ENCODE measurements around the gene FMO3.

FMO3 gene

DNA sequence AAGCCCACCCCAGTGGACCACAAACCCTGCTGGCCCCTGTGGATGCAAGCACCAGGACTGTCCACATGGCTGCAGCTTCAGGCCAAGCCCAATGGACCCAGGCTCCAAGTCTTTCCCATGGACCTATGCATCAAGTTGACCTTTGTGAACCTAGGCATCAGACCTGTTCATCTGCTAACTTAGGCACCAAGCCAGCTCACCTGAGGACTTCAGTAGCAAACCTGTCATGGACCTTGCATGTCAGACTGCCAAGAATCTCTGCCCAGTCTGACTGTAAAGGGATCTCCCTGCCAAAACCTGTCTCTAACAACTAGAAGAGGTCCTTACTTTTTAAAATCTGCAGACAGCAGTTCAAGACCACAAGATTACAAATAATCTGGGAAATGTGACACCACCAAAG lies 37.8 kb downstream of the FMO3 start:
- Mint-ChIP-seq H3K36me3 (ENCODE audit: low read depth) (no peaks in the 10 kb centered on the region), H3K9me3 (peaks cover 11% of the 10 kb centered on the region), H3K27ac (no peak overlapping the region), H3K4me1 (no peaks in the 10 kb centered on the region), H3K27me3 (ENCODE audit: low read depth, poor library complexity) (peaks cover 7% of the 10 kb centered on the region), H3K4me3 (no peak overlapping the region)
- TF ChIP-seq, protein P1, sequence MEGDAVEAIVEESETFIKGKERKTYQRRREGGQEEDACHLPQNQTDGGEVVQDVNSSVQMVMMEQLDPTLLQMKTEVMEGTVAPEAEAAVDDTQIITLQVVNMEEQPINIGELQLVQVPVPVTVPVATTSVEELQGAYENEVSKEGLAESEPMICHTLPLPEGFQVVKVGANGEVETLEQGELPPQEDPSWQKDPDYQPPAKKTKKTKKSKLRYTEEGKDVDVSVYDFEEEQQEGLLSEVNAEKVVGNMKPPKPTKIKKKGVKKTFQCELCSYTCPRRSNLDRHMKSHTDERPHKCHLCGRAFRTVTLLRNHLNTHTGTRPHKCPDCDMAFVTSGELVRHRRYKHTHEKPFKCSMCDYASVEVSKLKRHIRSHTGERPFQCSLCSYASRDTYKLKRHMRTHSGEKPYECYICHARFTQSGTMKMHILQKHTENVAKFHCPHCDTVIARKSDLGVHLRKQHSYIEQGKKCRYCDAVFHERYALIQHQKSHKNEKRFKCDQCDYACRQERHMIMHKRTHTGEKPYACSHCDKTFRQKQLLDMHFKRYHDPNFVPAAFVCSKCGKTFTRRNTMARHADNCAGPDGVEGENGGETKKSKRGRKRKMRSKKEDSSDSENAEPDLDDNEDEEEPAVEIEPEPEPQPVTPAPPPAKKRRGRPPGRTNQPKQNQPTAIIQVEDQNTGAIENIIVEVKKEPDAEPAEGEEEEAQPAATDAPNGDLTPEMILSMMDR (IDR thresholded peaks at IDR 0.05) = no peak
- no peak for DNase-seq

DNA sequence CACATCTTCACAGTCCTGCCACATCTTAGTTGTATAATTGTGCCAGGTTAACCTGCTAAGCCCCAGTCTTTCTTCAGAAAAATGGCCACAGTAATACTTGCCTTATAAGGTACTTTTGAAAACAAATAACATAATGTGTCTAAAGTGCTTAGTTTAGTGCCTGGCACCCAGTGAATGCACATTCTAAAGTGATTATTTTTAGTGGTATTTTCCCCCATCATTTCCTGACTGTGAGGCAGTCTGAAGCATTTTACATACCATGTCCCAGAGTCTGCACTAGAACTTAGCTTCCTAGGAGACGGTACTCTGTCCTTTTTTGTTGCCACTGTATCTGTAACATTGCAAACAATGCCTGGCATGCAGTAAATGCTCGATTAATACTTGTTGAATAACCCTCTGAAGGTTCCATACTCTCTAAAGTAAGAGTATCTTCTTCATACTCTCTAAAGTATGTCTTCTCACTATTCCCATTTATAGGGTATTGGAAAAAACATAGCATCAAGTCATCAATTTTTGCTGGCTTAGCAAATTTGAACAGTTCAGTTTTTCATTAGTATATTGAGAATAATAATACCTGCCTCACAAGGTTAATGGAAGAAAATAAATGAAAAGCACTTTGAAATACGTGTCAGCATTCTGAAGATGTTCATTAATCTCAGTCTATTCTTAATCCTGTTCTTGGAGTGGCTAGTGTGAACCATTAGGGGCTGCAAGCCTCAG lies 43.7 kb downstream of the FMO3 start:
- peaks cover 2% of the 10 kb centered on the region for H3K9me3 Mint-ChIP-seq
- no peaks in the 10 kb centered on the region for H3K36me3 Mint-ChIP-seq (ENCODE audit: low read depth)
- no peak for DNase-seq
- peaks cover 3% of the 10 kb centered on the region for H3K27me3 Mint-ChIP-seq (ENCODE audit: low read depth, poor library complexity)
- H3K4me1 Mint-ChIP-seq = peaks cover 20% of the 10 kb centered on the region
- TF ChIP-seq, protein P1 (IDR thresholded peaks at IDR 0.05) = no peak
- H3K27ac Mint-ChIP-seq = no peak overlapping the region
- H3K4me3 Mint-ChIP-seq = no peak overlapping the region

DNA sequence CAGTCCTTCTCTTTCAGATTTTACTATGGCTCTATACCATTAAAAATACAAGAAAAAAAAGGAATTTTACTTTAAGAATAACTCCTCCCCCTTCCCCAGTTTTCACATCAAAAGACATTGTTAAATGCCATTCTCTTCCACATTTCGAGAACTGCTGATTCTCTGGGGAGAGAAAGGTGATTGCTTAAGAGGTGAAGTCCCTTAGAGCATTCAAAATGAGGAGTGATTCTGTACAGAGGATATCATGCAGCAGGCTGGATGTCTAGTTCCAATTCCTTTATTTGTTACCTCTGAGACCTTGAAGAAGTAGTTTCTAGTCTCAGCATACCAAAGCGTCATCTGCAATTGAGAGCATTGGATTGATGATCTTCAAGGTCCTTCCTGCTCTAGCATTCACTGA lies 46.9 kb downstream of the FMO3 start:
- Mint-ChIP-seq H3K4me3 (no peak overlapping the region), H3K27me3 (ENCODE audit: low read depth, poor library complexity) (no peaks in the 10 kb centered on the region), H3K9me3 (no peaks in the 10 kb centered on the region), H3K4me1 (peaks cover 28% of the 10 kb centered on the region), H3K27ac (peak overlapping the region; percentile 85), H3K36me3 (ENCODE audit: low read depth) (no peaks in the 10 kb centered on the region)
- DNase-seq = no peak
- TF ChIP-seq, protein P1 (IDR thresholded peaks at IDR 0.05) = no peak

DNA sequence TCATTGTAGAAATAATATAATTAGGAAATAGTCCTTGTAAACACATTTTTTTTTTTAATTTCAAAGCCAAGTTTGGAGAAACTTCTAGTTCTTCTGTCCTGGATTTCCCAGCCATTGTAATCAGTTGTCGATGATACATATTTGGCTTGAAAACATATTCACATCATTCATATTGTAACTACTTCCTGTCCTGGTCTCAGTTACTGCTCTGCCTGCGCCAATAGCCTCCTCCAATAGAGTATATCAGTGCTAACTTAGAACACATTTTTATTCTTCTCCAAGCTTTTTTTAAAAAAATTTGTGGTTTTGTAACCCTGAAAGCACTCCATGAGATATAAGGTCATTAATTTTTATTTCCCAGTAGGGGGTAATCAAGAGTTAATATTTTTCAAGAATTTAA lies 48.3 kb downstream of the FMO3 start:
- Mint-ChIP-seq H3K27me3 (ENCODE audit: low read depth, poor library complexity) (no peaks in the 10 kb centered on the region), H3K4me3 (no peak overlapping the region), H3K36me3 (ENCODE audit: low read depth) (no peaks in the 10 kb centered on the region), H3K27ac (no peak overlapping the region), H3K9me3 (no peaks in the 10 kb centered on the region), H3K4me1 (peaks cover 28% of the 10 kb centered on the region)
- DNase-seq = no peak
- TF ChIP-seq, protein P1 (IDR thresholded peaks at IDR 0.05) = no peak

DNA sequence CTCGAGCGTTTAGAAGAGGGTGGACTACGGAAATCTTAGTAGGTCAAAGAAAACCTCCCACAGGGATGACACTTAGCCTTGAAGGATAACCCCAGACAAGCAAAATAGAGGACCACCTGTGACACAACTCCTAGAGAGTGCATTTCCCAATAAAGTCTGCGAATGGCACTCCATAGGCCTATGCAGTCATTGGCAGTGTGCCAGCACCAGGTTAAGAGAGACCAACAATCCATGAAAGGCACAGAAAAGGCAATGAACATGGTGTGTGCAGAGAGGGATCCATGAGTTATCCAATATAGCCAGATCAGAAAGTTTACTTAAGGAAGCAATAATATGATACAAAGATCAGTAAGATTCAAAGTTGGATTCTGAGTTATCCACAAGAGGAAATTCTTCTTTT lies 49.2 kb downstream of the FMO3 start:
- TF ChIP-seq, protein P1 (IDR thresholded peaks at IDR 0.05) = no peak
- Mint-ChIP-seq H3K27me3 (ENCODE audit: low read depth, poor library complexity) (no peaks in the 10 kb centered on the region), H3K4me1 (peaks cover 28% of the 10 kb centered on the region), H3K36me3 (ENCODE audit: low read depth) (no peaks in the 10 kb centered on the region), H3K4me3 (no peak overlapping the region), H3K9me3 (no peaks in the 10 kb centered on the region), H3K27ac (no peak overlapping the region)
- no peak for DNase-seq

DNA sequence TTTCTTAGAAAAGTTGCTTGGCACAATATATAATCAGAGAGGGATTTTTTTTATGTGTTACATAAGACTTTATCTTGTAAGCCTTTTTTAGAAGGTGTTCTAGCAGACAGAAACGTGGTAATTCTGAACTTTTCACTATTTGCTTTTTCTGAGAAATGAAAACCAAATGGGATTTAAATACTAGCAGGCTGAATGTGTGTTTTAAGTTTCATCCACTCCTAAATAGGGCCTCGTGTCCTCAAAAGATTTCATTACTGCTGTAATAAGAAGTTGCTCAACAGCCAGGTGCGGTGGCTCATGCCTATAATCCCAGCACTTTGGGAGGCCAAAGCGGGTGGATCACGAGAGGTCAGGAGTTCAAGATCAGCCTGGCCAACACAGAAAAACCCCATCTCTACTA lies 49.7 kb downstream of the FMO3 start:
- no peak overlapping the region for H3K4me3 Mint-ChIP-seq
- H3K27ac Mint-ChIP-seq = no peak overlapping the region
- TF ChIP-seq, protein P1 (IDR thresholded peaks at IDR 0.05) = no peak
- H3K9me3 Mint-ChIP-seq = no peaks in the 10 kb centered on the region
- no peaks in the 10 kb centered on the region for H3K36me3 Mint-ChIP-seq (ENCODE audit: low read depth)
- no peaks in the 10 kb centered on the region for H3K27me3 Mint-ChIP-seq (ENCODE audit: low read depth, poor library complexity)
- no peak for DNase-seq
- peaks cover 28% of the 10 kb centered on the region for H3K4me1 Mint-ChIP-seq
